ENCODE data around the gene TMEM63B. TPM values are rescaled to one million over a fixed set of nuclear protein-coding genes. Genes with fewer than 3 reads are reported as not detected.

TMEM63B gene
- total and polyA plus RNA-seq, 9 of the 15 experiments (the other 6 are each of a cell fraction or from before 2014, with no cell fraction given) = 0.14 to 39.4 (median 14.4) TPM

DNA sequence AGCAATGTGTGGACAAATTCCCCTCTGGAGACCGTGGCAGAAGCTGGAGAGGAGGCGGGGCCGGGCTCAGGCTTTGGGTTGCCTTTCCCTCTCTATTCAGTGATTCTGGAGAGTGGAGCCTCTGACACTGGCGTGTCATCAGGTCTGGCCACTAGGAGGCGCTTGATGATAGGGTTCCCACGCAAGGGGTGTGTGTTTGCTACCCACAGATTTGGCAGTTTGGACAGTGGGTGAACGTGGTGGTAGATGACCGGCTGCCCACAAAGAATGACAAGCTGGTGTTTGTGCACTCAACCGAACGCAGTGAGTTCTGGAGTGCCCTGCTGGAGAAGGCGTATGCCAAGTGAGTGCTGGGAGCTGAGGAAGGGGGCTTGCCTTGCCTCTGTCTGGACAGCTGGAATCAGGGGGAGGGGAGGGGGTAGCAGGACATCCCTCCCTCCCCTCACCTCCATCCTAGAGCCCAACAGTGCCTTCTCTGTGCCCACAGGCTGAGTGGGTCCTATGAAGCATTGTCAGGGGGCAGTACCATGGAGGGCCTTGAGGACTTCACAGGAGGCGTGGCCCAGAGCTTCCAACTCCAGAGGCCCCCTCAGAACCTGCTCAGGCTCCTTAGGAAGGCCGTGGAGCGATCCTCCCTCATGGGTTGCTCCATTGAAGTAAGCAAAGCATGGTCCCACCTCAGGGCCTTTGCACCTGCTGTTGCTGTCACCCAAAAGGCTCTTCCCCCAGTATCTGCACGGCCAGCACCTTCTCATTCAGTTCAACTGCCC, 45.6 kb downstream of the TMEM63B start (continued):
- TF ChIP-seq, protein P1, sequence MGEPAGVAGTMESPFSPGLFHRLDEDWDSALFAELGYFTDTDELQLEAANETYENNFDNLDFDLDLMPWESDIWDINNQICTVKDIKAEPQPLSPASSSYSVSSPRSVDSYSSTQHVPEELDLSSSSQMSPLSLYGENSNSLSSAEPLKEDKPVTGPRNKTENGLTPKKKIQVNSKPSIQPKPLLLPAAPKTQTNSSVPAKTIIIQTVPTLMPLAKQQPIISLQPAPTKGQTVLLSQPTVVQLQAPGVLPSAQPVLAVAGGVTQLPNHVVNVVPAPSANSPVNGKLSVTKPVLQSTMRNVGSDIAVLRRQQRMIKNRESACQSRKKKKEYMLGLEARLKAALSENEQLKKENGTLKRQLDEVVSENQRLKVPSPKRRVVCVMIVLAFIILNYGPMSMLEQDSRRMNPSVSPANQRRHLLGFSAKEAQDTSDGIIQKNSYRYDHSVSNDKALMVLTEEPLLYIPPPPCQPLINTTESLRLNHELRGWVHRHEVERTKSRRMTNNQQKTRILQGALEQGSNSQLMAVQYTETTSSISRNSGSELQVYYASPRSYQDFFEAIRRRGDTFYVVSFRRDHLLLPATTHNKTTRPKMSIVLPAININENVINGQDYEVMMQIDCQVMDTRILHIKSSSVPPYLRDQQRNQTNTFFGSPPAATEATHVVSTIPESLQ (CRISPR knock-in tag; IDR thresholded peaks at IDR 0.05) = no peak
- TF ChIP-seq MYC (IDR thresholded peaks at IDR 0.05; ENCODE audit: low read depth, low read length) (peak; percentile 58; the same call in 1 of the 2 replicates), MYC (CRISPR knock-in tag; IDR thresholded peaks at IDR 0.05; ENCODE audit: borderline replicate concordance, low read depth) (no peak), STAG1 (CRISPR knock-in tag; IDR thresholded peaks at IDR 0.05; ENCODE audit: borderline replicate concordance) (peak; percentile 84; the same call in 1 of the 2 replicates), TCF7 (IDR thresholded peaks at IDR 0.05; ENCODE audit: borderline replicate concordance) (no peak), SRSF7 (optimal IDR thresholded peaks at IDR 0.05; ENCODE audit: low read depth, low read length) (no peak), SMC3 (conservative IDR thresholded peaks at IDR 0.05; ENCODE audit: insufficient read depth, low read depth, low read length) (peak; percentile 95), PTBP1 (IDR thresholded peaks at IDR 0.05; ENCODE audit: low read depth, low read length) (no peak), MEF2A (IDR thresholded peaks at IDR 0.05; ENCODE audit: control insufficient read depth, low read depth, low read length) (no peak), FOXA1 (IDR thresholded peaks at IDR 0.05; ENCODE audit: borderline replicate concordance) (no peak), HDAC3 (IDR thresholded peaks at IDR 0.05; ENCODE audit: borderline replicate concordance, partially characterized antibody) (no peak), BACH1 (tag; IDR thresholded peaks at IDR 0.05) (no peak), ZNF217 (CRISPR knock-in tag; IDR thresholded peaks at IDR 0.05) (no peak), ILK (tag; IDR thresholded peaks at IDR 0.05; ENCODE audit: borderline replicate concordance, low read depth) (no peak), ZC3H8 (IDR thresholded peaks at IDR 0.05) (no peak), C11orf30 (IDR thresholded peaks at IDR 0.05; ENCODE audit: low read depth) (no peak), NR2F6 (CRISPR knock-in tag; IDR thresholded peaks at IDR 0.05) (no peak), HCFC1 (IDR thresholded peaks at IDR 0.05; ENCODE audit: low read depth, low read length) (peak; percentile 23; the same call in 1 of the 2 replicates)
- TF ChIP-seq, protein P2, sequence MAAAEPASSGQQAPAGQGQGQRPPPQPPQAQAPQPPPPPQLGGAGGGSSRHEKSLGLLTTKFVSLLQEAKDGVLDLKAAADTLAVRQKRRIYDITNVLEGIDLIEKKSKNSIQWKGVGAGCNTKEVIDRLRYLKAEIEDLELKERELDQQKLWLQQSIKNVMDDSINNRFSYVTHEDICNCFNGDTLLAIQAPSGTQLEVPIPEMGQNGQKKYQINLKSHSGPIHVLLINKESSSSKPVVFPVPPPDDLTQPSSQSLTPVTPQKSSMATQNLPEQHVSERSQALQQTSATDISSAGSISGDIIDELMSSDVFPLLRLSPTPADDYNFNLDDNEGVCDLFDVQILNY (CRISPR knock-in tag; IDR thresholded peaks at IDR 0.05) = no peak
- TF ChIP-seq, protein P3, sequence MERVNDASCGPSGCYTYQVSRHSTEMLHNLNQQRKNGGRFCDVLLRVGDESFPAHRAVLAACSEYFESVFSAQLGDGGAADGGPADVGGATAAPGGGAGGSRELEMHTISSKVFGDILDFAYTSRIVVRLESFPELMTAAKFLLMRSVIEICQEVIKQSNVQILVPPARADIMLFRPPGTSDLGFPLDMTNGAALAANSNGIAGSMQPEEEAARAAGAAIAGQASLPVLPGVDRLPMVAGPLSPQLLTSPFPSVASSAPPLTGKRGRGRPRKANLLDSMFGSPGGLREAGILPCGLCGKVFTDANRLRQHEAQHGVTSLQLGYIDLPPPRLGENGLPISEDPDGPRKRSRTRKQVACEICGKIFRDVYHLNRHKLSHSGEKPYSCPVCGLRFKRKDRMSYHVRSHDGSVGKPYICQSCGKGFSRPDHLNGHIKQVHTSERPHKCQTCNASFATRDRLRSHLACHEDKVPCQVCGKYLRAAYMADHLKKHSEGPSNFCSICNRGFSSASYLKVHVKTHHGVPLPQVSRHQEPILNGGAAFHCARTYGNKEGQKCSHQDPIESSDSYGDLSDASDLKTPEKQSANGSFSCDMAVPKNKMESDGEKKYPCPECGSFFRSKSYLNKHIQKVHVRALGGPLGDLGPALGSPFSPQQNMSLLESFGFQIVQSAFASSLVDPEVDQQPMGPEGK (CRISPR knock-in tag; IDR thresholded peaks at IDR 0.05; ENCODE audit: borderline replicate concordance) = no peak
- TF ChIP-seq, protein P4, sequence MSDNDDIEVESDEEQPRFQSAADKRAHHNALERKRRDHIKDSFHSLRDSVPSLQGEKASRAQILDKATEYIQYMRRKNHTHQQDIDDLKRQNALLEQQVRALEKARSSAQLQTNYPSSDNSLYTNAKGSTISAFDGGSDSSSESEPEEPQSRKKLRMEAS (CRISPR knock-in tag; IDR thresholded peaks at IDR 0.05) = no peak
- TF ChIP-seq, protein P5, sequence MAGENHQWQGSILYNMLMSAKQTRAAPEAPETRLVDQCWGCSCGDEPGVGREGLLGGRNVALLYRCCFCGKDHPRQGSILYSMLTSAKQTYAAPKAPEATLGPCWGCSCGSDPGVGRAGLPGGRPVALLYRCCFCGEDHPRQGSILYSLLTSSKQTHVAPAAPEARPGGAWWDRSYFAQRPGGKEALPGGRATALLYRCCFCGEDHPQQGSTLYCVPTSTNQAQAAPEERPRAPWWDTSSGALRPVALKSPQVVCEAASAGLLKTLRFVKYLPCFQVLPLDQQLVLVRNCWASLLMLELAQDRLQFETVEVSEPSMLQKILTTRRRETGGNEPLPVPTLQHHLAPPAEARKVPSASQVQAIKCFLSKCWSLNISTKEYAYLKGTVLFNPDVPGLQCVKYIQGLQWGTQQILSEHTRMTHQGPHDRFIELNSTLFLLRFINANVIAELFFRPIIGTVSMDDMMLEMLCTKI (IDR thresholded peaks at IDR 0.05; ENCODE audit: partially characterized antibody) = no peak
